Hematopoietic multipotent progenitor cell treated with erythropoietin and hydrocortisone succinate and interleukin-3 and kit ligand, for 17 days (in vitro differentiated cells): ENCODE measurements around the gene S100A10.

Source experiments
- DNase-seq: peaks from one replicate; pipeline ENCODE4 v3.0.0-alpha.2; 2015; ENCODE audit warnings: low spot score

S100A10 gene

GRCh38 chr1:151986501-151987190 lies 7.0 kb downstream of the S100A10 start:
- no peak for DNase-seq

GRCh38 chr1:151985768-151986167 lies 7.9 kb downstream of the S100A10 start:
- DNase-seq: no peak

GRCh38 chr1:151985270-151985669 lies 8.4 kb downstream of the S100A10 start:
- no peak for DNase-seq

- DNase-seq: no peak
Measured at GRCh38 chr1:151984313-151984956, 9.2 kb downstream of the S100A10 start.

- DNase-seq: no peak
Measured at GRCh38 chr1:151982300-151983005, 11.2 kb downstream of the S100A10 start.

- DNase-seq: no peak
Measured at GRCh38 chr1:151981178-151981525, 12.5 kb downstream of the S100A10 start.

DNA sequence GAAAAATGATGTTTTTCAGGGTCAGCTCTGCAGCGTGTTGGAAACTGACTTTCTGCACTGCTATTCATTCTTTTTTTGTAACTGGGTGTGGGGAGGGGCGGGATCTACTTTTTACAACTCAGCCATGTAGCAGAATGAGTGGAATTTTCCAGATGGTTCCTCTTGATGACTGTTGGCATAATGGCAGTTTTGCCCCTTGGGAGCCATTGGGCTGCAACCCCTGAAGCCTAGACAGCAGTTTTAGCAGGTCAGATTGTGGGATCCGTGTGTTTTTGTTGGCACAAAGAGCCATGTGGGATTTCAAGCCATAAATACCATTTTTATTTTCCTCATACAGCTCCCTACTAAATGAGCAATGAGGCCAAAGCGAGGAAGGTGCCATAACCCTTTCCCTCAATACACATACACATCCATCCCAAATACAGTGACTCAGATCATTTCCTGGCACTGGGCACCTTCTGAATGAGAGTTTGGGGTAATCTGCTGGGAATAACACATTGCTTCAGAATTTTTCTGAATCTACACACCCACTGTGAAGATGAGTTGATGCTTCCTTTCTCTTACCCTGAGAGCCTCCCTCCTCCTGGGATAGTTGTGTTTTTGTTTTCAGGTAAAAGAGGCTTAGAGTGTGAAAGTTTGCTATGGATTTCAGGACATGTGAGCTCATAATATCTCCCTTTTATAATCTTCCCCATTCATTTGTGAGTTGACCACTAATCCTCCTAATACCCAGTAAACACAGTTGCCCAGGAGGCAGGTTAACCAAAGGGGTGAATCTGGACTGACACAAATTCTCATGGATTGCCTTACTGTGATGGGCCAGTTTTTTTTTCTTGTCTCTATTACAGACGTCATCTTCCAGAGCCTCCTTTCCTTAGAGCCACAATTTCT lies 13.1 kb downstream of the S100A10 start:
- no peak for DNase-seq

DNA sequence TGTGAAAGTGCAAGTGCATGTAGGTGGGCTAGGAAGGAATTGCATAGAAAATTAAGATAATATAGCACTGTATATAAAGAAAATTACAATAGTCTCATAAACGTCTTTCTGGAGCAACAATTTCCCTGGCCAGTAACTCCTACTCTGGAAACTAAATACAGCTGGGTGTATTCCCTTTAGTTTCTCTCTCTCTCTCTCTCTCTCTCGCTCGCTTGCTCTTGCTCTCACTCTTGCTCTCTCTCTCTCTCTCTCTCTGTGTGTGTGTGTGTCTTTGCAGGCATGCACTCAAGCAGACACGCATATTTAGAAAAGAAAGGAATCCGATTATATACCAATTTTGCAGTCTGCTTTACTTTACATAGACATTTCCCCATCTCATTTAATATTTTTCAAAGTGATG lies 14.7 kb downstream of the S100A10 start:
- no peak for DNase-seq

DNA sequence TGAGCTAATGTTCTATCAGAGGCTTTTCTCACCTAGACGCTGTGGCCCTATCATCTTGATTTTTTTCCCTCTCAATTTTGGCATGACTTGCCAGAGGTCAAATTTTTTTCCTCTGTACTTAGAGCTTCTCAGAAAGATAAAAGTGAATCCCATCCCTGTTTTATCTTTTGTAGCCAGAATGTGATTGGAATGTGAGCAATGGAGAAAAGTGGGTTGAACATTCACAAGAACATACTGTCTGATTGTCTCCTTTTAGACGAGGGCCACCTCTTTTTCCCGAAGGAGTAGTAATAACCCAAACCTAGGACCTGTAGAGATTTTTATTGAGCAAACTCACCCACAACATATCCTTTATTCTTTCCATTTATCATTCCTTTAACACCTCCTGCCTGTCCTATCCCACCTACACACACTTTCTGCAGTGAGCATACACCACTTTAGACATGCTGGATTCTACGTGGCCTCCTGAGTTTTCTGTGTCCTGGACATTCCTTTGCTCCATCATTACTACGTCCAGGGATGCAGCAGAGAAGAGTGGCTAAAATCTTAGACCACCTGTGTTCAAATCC lies 15.9 kb downstream of the S100A10 start:
- DNase-seq: no peak

DNA sequence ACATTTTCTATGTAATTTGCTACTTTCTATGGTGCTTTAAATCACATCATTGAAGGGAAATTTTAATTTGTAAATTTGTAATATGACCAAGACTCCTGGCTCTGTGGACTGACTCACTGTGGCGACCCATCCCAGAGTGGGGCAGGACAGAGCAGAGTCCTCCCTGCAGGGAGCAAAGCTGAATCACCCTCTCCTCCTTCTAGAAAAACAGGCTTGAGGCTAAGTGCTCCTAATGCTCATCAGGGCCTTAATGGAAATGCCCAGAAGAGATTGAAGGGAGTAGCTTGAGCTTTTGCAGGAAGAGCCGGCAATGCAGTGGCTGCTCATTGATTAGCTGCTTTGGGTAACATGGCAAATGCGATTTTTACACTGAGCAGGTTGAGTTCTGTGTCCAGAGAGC lies 16.8 kb downstream of the S100A10 start:
- DNase-seq: peak; percentile 59

DNA sequence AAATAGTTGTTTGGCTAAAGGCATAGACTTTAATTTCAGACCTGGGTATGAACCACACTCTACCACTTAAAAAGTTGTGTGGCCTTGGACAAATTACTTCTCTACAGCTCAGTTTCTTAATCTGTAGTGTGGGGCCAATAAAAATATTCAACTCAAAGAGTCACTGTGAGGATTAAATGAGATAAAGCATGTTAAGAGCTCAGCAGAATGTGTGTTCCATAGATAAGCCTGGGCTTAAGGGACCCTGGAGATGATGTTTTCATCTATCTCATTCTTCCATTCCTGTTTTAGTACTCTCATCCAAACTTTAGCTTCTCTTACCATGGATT lies 17.7 kb downstream of the S100A10 start:
- peak; percentile 74 for DNase-seq

DNA sequence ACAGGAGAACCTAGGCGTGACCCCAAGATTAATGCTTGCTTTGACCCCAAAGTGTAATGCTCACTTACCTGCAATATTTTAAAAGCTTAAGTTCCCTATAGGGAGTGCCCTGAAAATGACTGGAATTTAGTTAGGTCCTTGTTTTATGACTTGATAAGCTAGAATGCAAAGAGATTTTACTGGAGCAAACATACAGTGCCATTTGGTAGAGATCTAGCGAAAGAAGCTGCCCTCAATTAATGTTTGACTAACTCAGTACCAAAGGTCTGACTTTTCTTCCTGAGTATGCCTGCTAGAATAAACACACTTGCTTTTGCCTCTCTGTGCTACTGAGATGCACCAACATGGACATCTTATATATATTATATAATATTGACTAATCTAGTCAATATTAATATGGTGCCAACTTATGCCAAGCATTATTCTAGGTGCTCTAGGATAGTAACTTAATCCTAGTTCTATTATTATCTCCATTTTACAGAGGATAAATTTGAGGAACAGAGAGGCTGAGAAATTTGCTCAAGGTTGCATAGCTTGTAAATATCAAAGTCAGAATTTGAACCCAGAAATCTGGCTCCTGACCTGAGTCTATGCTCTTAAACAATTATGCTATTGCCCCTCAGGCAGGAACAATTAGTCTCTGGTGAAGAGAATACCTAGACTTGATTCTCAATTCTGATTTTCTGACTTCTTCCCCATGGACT lies 18.2 kb downstream of the S100A10 start:
- DNase-seq: no peak

DNA sequence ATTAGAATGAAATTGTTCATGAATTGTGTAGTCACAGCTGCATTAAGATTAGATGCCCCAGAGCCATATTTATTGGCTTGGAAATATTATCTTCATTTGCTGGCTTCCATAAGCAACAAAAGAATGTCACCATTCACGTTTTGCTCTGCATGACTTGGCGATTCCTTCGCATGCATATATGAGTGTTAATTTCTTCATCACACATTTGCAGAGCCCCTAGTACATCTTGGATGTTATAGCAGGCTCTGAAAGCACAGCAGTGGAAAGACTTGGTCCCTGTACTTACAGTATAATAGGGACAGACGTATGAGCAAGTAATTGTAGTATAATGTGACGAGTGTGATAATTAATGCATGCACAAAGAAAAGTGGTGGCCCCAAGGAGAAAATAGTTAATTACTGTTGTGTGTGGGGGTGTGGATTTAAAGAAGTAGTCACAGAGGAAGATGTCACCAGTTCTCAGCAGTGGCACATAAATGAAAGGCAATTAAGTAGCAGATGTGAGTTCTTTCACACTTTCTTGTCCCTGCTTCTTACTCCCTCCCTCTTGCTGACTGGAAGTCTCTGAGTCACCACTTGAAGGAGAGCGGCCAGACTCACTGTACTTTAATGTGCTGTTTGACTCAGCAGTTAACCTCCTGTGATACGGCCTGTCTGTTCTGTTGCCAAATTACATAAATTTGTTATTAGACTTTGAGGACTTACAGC lies 21.0 kb downstream of the S100A10 start:
- peak; percentile 90 for DNase-seq

DNA sequence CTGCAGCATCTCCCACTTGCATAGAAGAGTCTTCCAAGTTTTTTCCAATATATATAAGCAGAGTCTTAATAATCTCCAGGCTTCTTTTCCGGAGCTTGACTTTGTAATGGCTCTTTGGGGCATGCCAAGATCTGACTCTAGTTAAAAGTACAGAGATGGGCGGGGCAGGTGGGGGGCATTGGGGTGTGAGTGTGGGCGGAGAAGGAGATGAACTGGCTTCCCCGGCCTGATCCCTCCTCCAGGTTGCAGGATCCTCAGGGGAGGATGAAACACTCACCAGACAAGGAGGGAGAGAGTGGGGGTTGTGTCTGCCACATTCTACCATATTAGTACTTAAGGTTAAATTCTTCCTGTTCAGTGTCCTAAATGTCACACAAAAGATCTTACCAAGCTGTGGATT lies 23.0 kb downstream of the S100A10 start:
- DNase-seq: no peak

- no peak for DNase-seq
Measured at GRCh38 chr1:151970128-151970527, 23.5 kb downstream of the S100A10 start.

GRCh38 chr1:151968791-151969399 lies 24.8 kb downstream of the S100A10 start:
- no peak for DNase-seq

DNA sequence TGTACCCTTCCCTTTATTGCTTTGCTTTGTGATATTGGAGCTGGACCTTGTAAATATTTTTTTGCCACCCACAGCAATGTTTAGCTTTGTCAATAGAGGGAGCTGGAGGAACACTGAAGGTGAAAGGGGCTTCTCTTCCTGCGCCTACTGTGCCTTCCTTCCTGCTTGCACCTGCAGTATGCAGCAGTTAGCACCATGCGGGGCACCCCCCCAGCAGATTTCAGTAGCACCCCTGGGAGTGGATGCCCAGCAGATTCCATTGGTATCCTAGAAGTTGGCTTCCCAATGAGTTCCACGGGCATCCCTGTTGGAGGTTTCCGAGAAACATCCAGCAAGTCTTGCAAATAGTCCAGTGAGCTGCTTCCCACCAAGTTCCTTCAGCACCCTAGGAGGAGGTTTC lies 25.6 kb downstream of the S100A10 start:
- peak; percentile 85 for DNase-seq

DNA sequence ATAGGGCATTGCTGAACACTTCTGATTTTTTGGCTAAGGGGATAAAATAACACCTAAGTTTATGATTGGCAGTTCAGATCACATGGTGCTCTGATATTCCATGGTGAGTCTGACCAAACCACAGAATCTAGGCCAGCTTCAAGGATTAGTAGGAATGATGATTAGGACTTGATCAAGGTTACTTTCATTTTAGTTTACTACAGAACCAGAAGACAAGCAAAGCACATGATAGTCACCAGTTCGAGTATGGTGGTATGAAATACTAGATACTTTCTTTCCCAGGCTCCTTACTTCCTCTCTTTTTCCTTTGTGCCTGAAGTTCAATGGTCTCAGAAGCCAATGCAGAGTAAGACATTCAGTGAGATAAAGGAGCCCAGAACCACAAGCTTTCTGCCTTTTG lies 26.6 kb downstream of the S100A10 start:
- no peak for DNase-seq

DNA sequence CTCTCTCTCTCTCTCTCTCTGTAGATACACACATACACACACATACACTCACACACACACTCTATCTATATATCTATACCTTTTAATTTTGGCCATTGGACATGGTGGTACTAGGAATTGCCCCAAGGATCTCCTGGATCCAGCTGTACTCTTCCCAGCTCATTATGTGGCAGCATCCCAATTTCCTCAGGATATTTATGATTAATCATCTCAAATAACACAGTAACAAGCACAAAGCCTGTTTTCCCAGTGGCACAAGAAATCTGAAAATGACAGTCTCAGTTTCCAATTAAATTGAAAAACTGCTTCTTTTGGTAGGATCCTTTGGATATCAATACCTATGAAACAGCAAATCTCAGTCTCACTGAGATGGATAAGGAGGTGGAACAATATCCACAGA lies 27.6 kb downstream of the S100A10 start:
- no peak for DNase-seq

DNA sequence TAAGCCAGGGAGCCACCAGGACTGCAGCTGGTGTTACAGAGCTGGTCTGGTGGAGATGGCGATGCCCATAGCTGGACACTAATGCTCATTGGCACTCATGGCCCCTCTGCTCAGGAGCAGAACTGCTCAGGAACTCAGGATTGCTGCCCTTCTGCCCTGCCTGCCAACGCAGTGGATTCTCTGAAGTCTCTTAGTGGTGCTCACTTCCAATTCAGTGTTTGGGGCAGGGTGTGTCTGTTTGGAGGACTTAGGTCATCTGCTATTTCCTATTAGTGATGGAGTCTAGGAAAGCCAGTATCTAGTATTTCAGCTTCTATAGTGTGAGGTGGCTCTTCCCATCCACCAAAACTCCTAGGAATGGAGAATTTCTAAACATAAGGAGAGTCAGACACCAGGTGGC lies 29.1 kb downstream of the S100A10 start:
- no peak for DNase-seq

DNA sequence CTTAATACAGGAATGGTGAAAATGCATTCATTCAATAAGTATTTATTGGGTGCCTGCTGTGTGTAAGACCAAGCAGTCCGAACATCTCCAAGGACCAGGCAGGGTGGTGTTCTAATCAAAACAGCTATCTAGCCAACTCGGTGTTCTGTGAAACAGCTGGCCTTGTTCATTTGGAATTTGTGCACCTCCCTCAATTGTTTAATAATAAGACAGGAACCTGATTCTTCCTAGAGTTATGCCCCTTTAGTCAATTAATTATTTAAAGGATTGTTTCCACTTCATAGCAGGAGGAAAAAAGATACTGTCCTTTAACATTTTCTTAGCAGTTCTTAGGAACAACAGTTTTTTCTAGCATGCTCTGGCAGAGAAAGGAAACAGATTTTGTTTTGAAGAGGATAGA lies 30.4 kb downstream of the S100A10 start:
- DNase-seq: no peak
